ENCODE data around the gene GPR107. TPM values are rescaled to one million over a fixed set of nuclear protein-coding genes. Genes with fewer than 3 reads are reported as not detected.

The GPR107 gene
- polyA plus RNA-seq, 3 donors, result 6.0 to 22.6 (median 6.0) TPM

GRCh38 chr9:130110596-130111021 is 56.9 kb downstream of the GPR107 start:
- WGBS (ENCODE audit: insufficient coverage), result 95% methylated on average over 7 of the region's 7 CpGs
- H3K9me3 Mint-ChIP-seq, result no peaks in the 10 kb centered on the region

GRCh38 chr9:130111786-130112537 is 58.3 kb downstream of the GPR107 start:
- WGBS (ENCODE audit: insufficient coverage), result 97% methylated on average over 22 of the region's 30 CpGs
- Mint-ChIP-seq H3K9me3 (no peaks in the 10 kb centered on the region), H3K27me3 (ENCODE audit: low read depth in 3 of 3) (peaks cover 0 to 3% (median 0%) of the 10 kb centered on the region in 3 donors), H3K27ac (peak overlapping the region in 1 of 7 donors; percentile 16), H3K4me1 (peaks cover 4% of the 10 kb centered on the region), H3K4me3 (no peak overlapping the region), H3K36me3 (peaks cover 66 to 86% of the 10 kb centered on the region in 2 donors)
- Histone ChIP-seq H3K4me2 (replicated peaks; ENCODE audit: extremely low read depth, low read length, poor library complexity, severe bottlenecking) (no peak overlapping the region), H3K27ac (ENCODE audit: low read depth in 1 of 2, low read length in 2 of 2) (no peak overlapping the region), H3K79me2 (ENCODE audit: insufficient read depth, low read length) (no peaks in the 10 kb centered on the region), H3K4me3 (replicated peaks in 1 of 3; ENCODE audit: low read depth in 2 of 3, low read length in 3 of 3) (no peak overlapping the region), H3K9ac (ENCODE audit: insufficient read depth, low read length, poor library complexity, severe bottlenecking) (no peak overlapping the region), H3K36me3 (replicated peaks in 1 of 2; ENCODE audit: control insufficient read depth in 1 of 2, insufficient read depth in 2 of 2, low read length in 2 of 2) (peaks cover 67 to 93% of the 10 kb centered on the region in 2 donors), H2AFZ (ENCODE audit: insufficient read depth, low read depth, low read length, poor library complexity, severe bottlenecking) (no peak overlapping the region), H3K4me1 (ENCODE audit: control insufficient read depth in 1 of 2, insufficient read depth in 2 of 2, low read length in 2 of 2) (no peaks in the 10 kb centered on the region), H4K20me1 (ENCODE audit: insufficient read depth, low read length) (peaks cover 6% of the 10 kb centered on the region), H3K27me3 (ENCODE audit: control insufficient read depth in 2 of 2, insufficient read depth in 2 of 2, low read length in 2 of 2) (no peaks in the 10 kb centered on the region), H3K9me3 (replicated peaks in 1 of 2; ENCODE audit: control insufficient read depth in 1 of 2, insufficient read depth in 1 of 2, low read length in 2 of 2) (no peaks in the 10 kb centered on the region)
- no peak for DNase-seq
- no peak for TF ChIP-seq CTCF (IDR thresholded peaks at IDR 0.05)
- intact Hi-C loops (cut with micrococcal nuclease), result no loop called here

More at GRCh38 chr9:130110596-130111021, 56.9 kb downstream of the GPR107 start:
- H3K4me3 Mint-ChIP-seq, result no peak overlapping the region
- no peak overlapping the region for H3K4me3 ChIP-seq (replicated peaks in 1 of 3; ENCODE audit: low read depth in 2 of 3, low read length in 3 of 3)
- DNase-seq, result no peak
- H3K27ac ChIP-seq (ENCODE audit: low read depth in 1 of 2, low read length in 2 of 2), result no peak overlapping the region
- H2AFZ ChIP-seq (ENCODE audit: insufficient read depth, low read depth, low read length, poor library complexity, severe bottlenecking), result no peak overlapping the region
- intact Hi-C loops (cut with micrococcal nuclease), result no loop called here
- no peaks in the 10 kb centered on the region for H3K4me1 ChIP-seq (ENCODE audit: control insufficient read depth in 1 of 2, insufficient read depth in 2 of 2, low read length in 2 of 2)
- H3K27me3 Mint-ChIP-seq (ENCODE audit: low read depth in 3 of 3), result peaks cover 0 to 3% (median 0%) of the 10 kb centered on the region in 3 donors
- peaks cover 65 to 90% of the 10 kb centered on the region in 2 donors for H3K36me3 ChIP-seq (replicated peaks in 1 of 2; ENCODE audit: control insufficient read depth in 1 of 2, insufficient read depth in 2 of 2, low read length in 2 of 2)
- TF ChIP-seq CTCF (IDR thresholded peaks at IDR 0.05), result no peak
- peaks cover 5% of the 10 kb centered on the region for H3K4me1 Mint-ChIP-seq
- H3K27me3 ChIP-seq (ENCODE audit: control insufficient read depth in 2 of 2, insufficient read depth in 2 of 2, low read length in 2 of 2), result no peaks in the 10 kb centered on the region
- H3K9me3 ChIP-seq (replicated peaks in 1 of 2; ENCODE audit: control insufficient read depth in 1 of 2, insufficient read depth in 1 of 2, low read length in 2 of 2), result no peaks in the 10 kb centered on the region
- H3K36me3 Mint-ChIP-seq, result peaks cover 68 to 90% of the 10 kb centered on the region in 2 donors
- H3K9ac ChIP-seq (ENCODE audit: insufficient read depth, low read length, poor library complexity, severe bottlenecking), result no peak overlapping the region
- no peak overlapping the region for H3K4me2 ChIP-seq (replicated peaks; ENCODE audit: extremely low read depth, low read length, poor library complexity, severe bottlenecking)
- H4K20me1 ChIP-seq (ENCODE audit: insufficient read depth, low read length), result peaks cover 6% of the 10 kb centered on the region
- no peaks in the 10 kb centered on the region for H3K79me2 ChIP-seq (ENCODE audit: insufficient read depth, low read length)
- H3K27ac Mint-ChIP-seq, result peak overlapping the region in 1 of 7 donors; percentile 60
